SK-N-SH treated with all-trans-retinoic acid at 6 μM for 48 hours (cell line): Measurements from ENCODE around the gene TMEM150A.

Experiments used
- ATAC-seq: fragments of 200-7000 bp; cut with Tn5 transposase; 3 replicates; pipeline ENCODE4 v1.9.1; 2020; ENCODE audit warnings: mild to moderate bottlenecking, moderate library complexity
- ARNTL ChIP-seq: fragments of 450-650 bp; formaldehyde crosslinking; IDR thresholded peaks from 2 replicates; pipeline ENCODE4 v1.5.0; 2020; ENCODE audit warnings: low read depth, mild to moderate bottlenecking, moderate library complexity, borderline replicate concordance
- BACH2 ChIP-seq: fragments of 250-450 bp; sonication (Bioruptor Pico); IDR thresholded peaks from 2 replicates; pipeline ENCODE4 v1.9.0; 2021; ENCODE audit warnings: mild to moderate bottlenecking, borderline replicate concordance
- CREB5 ChIP-seq: fragments of 250-450 bp; sonication (Bioruptor Pico); IDR thresholded peaks from 2 replicates; pipeline ENCODE4 v1.5.1; 2020; ENCODE audit warnings: low read depth, mild to moderate bottlenecking, moderate library complexity
- ESRRG ChIP-seq: fragments of 250-450 bp; sonication (Bioruptor Pico); IDR thresholded peaks from 2 replicates; pipeline ENCODE4 v1.6.1; 2021; ENCODE audit warnings: mild to moderate bottlenecking
- GLIS3 ChIP-seq: fragments of 250-450 bp; sonication (Bioruptor Pico); IDR thresholded peaks from 2 replicates; pipeline ENCODE4 v1.5.0; 2020; ENCODE audit warnings: mild to moderate bottlenecking, moderate library complexity
- ISL1 ChIP-seq: fragments of 250-450 bp; sonication (Bioruptor Pico); IDR thresholded peaks from 2 replicates; pipeline ENCODE4 v2.1.2; 2022; ENCODE audit warnings: mild to moderate bottlenecking, moderate library complexity
- PATZ1 ChIP-seq: fragments of 250-450 bp; sonication (Bioruptor Pico); IDR thresholded peaks from 2 replicates; pipeline ENCODE4 v1.8.0; 2020; ENCODE audit warnings: mild to moderate bottlenecking, moderate library complexity, borderline replicate concordance
- PPARA ChIP-seq: fragments of 250-450 bp; sonication (Bioruptor Pico); IDR thresholded peaks from 2 replicates; pipeline ENCODE4 v1.5.0; 2020; ENCODE audit warnings: mild to moderate bottlenecking, borderline replicate concordance
- RARB ChIP-seq: fragments of 250-450 bp; sonication (Bioruptor Pico); IDR thresholded peaks from 2 replicates; pipeline ENCODE4 v1.8.0; 2021; ENCODE audit warnings: mild to moderate bottlenecking, moderate library complexity
- SNAI2 ChIP-seq: fragments of 250-450 bp; sonication (Bioruptor Pico); IDR thresholded peaks from 2 replicates; pipeline ENCODE4 v1.5.0; 2020; ENCODE audit warnings: mild to moderate bottlenecking, moderate library complexity
- TCF4 ChIP-seq: fragments of 250-450 bp; sonication (Bioruptor Pico); IDR thresholded peaks from 2 replicates; pipeline ENCODE4 v1.8.0; 2021; ENCODE audit warnings: mild to moderate bottlenecking, moderate library complexity, borderline replicate concordance
- TOX ChIP-seq: fragments of 250-450 bp; sonication (Bioruptor Pico); IDR thresholded peaks from 2 replicates; pipeline ENCODE4 v1.8.0; 2021; ENCODE audit warnings: mild to moderate bottlenecking, moderate library complexity, borderline replicate concordance
- ZC3H10 ChIP-seq: fragments of 250-450 bp; sonication (Bioruptor Pico); IDR thresholded peaks from 2 replicates; pipeline ENCODE4 v1.5.1; 2021; ENCODE audit warnings: mild to moderate bottlenecking, moderate library complexity
- ZFP3 ChIP-seq: fragments of 250-450 bp; sonication (Bioruptor Pico); IDR thresholded peaks from 2 replicates; pipeline ENCODE4 v1.5.0; 2020; ENCODE audit warnings: mild to moderate bottlenecking, moderate library complexity
- ZFP30 ChIP-seq: fragments of 450-650 bp; formaldehyde crosslinking; IDR thresholded peaks from 2 replicates; pipeline ENCODE4 v1.5.0; 2022; ENCODE audit warnings: mild to moderate bottlenecking, moderate library complexity
- ZNF70 ChIP-seq: fragments of 450-650 bp; formaldehyde crosslinking; IDR thresholded peaks from 2 replicates; pipeline ENCODE4 v1.5.0; 2020; ENCODE audit warnings: mild to moderate bottlenecking, moderate library complexity
- TF ChIP-seq, protein P1 (sequence below): fragments of 250-450 bp; sonication (Bioruptor Pico); IDR thresholded peaks from 2 replicates; pipeline ENCODE4 v1.8.0; 2021; ENCODE audit warnings: low read depth, mild to moderate bottlenecking, moderate library complexity, borderline replicate concordance
- TF ChIP-seq, protein P2 (sequence below): fragments of 250-450 bp; sonication (Bioruptor Pico); IDR thresholded peaks from 2 replicates; pipeline ENCODE4 v1.5.1; 2021; ENCODE audit warnings: mild to moderate bottlenecking, moderate library complexity

TMEM150A gene

DNA sequence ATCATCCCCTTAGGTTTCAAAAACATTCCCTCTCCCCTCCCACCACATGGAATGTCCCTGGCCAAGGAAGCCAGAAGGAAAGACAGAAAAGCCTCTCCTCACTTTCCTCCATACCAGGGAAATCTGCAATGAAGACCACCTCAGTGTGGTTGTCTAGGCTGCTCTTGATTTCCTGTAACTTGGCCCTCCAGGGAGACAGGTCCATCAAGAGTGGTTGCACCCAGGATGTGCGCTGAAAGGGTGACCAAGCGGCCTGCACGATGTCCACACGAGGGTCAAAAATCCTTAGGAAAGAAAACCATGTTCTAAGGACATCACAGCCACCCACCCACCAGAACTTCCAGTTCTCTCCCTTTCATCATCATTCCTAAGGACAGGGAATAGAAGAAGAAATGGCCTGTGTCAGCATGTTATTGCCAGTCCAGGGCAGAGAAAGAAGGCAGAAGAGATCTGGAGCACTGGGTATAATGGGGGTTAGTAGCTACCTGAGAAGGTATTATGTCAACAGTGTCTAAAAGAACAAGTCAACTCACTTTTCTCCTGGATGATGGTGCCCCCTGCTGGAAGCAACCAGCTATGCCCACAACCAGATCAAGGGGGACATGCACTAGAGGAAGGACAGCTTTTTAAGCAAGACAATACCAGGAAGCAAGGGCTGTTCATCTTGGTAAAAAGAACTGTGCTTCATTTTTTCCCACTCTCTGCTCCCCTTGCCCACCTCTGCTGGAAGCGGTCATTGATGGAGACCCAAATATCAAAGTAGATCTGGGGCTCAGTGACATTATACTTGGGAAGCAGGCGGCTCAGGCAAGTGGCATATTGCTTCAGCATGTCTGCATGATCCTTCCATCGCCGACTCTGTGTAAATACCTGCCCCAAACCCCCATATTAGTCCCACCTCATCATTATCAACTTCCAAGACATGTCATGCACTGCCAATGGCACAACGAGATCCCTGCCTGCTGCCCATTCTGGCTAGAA lies 50.5 kb downstream of the TMEM150A start:
- ATAC-seq, result peak; percentile 60

GRCh38 chr2:85550486-85550885 lies 52.0 kb downstream of the TMEM150A start:
- no peak for ATAC-seq
- TF ChIP-seq TOX (CRISPR knock-in tag), result no peak
- TF ChIP-seq ISL1, result no peak
- no peak for TF ChIP-seq CREB5 (CRISPR knock-in tag)
- TF ChIP-seq GLIS3 (CRISPR knock-in tag), result no peak
- TF ChIP-seq SNAI2 (CRISPR knock-in tag), result no peak

More for the DNA sequence above, 50.5 kb downstream of the TMEM150A start:
- TF ChIP-seq ZNF70 (no peak), ZFP30 (CRISPR knock-in tag) (no peak), GLIS3 (CRISPR knock-in tag) (no peak), SNAI2 (CRISPR knock-in tag) (no peak), PPARA (CRISPR knock-in tag) (no peak)
- TF ChIP-seq, protein P1, sequence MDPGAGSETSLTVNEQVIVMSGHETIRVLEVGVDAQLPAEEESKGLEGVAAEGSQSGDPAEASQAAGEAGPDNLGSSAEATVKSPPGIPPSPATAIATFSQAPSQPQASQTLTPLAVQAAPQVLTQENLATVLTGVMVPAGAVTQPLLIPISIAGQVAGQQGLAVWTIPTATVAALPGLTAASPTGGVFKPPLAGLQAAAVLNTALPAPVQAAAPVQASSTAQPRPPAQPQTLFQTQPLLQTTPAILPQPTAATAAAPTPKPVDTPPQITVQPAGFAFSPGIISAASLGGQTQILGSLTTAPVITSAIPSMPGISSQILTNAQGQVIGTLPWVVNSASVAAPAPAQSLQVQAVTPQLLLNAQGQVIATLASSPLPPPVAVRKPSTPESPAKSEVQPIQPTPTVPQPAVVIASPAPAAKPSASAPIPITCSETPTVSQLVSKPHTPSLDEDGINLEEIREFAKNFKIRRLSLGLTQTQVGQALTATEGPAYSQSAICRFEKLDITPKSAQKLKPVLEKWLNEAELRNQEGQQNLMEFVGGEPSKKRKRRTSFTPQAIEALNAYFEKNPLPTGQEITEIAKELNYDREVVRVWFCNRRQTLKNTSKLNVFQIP (CRISPR knock-in tag), result no peak
- TF ChIP-seq, protein P2, sequence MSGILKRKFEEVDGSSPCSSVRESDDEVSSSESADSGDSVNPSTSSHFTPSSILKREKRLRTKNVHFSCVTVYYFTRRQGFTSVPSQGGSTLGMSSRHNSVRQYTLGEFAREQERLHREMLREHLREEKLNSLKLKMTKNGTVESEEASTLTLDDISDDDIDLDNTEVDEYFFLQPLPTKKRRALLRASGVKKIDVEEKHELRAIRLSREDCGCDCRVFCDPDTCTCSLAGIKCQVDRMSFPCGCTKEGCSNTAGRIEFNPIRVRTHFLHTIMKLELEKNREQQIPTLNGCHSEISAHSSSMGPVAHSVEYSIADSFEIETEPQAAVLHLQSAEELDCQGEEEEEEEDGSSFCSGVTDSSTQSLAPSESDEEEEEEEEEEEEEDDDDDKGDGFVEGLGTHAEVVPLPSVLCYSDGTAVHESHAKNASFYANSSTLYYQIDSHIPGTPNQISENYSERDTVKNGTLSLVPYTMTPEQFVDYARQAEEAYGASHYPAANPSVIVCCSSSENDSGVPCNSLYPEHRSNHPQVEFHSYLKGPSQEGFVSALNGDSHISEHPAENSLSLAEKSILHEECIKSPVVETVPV (CRISPR knock-in tag), result no peak

- TF ChIP-seq ZFP3 (CRISPR knock-in tag) (no peak), ARNTL (no peak), ZNF70 (no peak), ZC3H10 (CRISPR knock-in tag) (no peak), PPARA (CRISPR knock-in tag) (no peak), TCF4 (CRISPR knock-in tag) (no peak), SNAI2 (CRISPR knock-in tag) (no peak), BACH2 (CRISPR knock-in tag) (no peak), ESRRG (CRISPR knock-in tag) (no peak), ISL1 (no peak), RARB (CRISPR knock-in tag) (no peak), PATZ1 (CRISPR knock-in tag) (no peak), CREB5 (CRISPR knock-in tag) (no peak)
- TF ChIP-seq, protein P1 (CRISPR knock-in tag), result no peak
- peak; percentile 45 for ATAC-seq
These were observed 52.7 kb downstream of the TMEM150A start for GRCh38 chr2:85549826-85550225.
